Testis (tissue), 3 donors: ENCODE results near the gene TUBG2. TPM values are rescaled to one million over a fixed set of nuclear protein-coding genes. Genes with fewer than 3 reads are reported as not detected.
A peak's percentile ranks its signal among the peaks of the same experiment; 100 is the strongest.

Experiments used
- DNase-seq: peaks from one replicate; pipeline ENCODE4 v3.0.0-alpha.2; 2019
- H3K27ac ChIP-seq, 2 donors: fragments of 200-600 bp; sonication (generic); one replicate each; pipeline ENCODE4 v1.5.1; 2019
- H3K27me3 ChIP-seq: fragments of 200-600 bp; sonication (generic); one replicate; pipeline ENCODE4 v1.5.1; 2019
- H3K36me3 ChIP-seq: fragments of 200-600 bp; sonication (generic); one replicate; pipeline ENCODE4 v1.5.1; 2017; ENCODE audit warnings: low read depth; ENCODE audit errors: missing control alignments
- H3K4me1 ChIP-seq: fragments of 200-600 bp; sonication (generic); one replicate; pipeline ENCODE4 v1.5.1; 2019
- H3K4me3 ChIP-seq, 2 donors: fragments of 200-600 bp; sonication (generic); one replicate each; pipeline ENCODE4 v1.5.1; 2017 to 2019
- H3K9me3 ChIP-seq: fragments of 200-600 bp; sonication (generic); one replicate; pipeline ENCODE4 v1.5.1; 2017
- CTCF ChIP-seq, 3 experiments: fragments of 450-650 bp in 2 of 3; fragments of 200-600 bp in 1 of 3; sonication (generic) in 1 of 3; IDR thresholded peaks; one replicate each; pipeline ENCODE4 v1.5.1; 2016 to 2019; ENCODE audit warnings: antibody characterized with exemption in 3 of 3, mild to moderate bottlenecking in 2 of 3, moderate library complexity in 1 of 3
- POLR2A ChIP-seq: fragments of 450-650 bp; IDR thresholded peaks from one replicate; pipeline ENCODE4 v1.6.1; 2017; ENCODE audit warnings: antibody characterized with exemption, mild to moderate bottlenecking, moderate library complexity
- WGBS, 2 donors: methylation state at CpG; one replicate each; pipeline ENCODE4 v1.1.5; 2018; 5-methylcytosine and 5-hydroxymethylcytosine counted together
- intact Hi-C: fragments of 100-400 bp; cut with DNase I; formaldehyde crosslinking; loops from one replicate; pipeline ENCODE4 v1.15.1; 2023; ENCODE audit warnings: low total_unique reads
- polyA plus RNA-seq: library from polyadenylated mRNA; stranded (reverse); fragments of 350-450 nt; fragmentation: Illumina TruSeq; extraction: RNeasy Lipid Tissue Mini Kit (QIAGEN cat#74804); gene quantifications from one replicate; pipeline ENCODE4 v1.2.3, GENCODE V29; 2014; ENCODE audit warnings: low read depth, low replicate concordance; ENCODE audit not compliant: insufficient read depth
- total RNA-seq, 2 donors: library from RNA; depleted of rRNA; stranded (reverse); fragments of >200 nt; gene quantifications; one replicate each; pipeline ENCODE4 v1.2.3, GENCODE V29; 2016

TUBG2 gene
- total and polyA plus RNA-seq, 3 donors from 2014 or later: 30.6 to 57.5 (median 50.4) TPM

DNA sequence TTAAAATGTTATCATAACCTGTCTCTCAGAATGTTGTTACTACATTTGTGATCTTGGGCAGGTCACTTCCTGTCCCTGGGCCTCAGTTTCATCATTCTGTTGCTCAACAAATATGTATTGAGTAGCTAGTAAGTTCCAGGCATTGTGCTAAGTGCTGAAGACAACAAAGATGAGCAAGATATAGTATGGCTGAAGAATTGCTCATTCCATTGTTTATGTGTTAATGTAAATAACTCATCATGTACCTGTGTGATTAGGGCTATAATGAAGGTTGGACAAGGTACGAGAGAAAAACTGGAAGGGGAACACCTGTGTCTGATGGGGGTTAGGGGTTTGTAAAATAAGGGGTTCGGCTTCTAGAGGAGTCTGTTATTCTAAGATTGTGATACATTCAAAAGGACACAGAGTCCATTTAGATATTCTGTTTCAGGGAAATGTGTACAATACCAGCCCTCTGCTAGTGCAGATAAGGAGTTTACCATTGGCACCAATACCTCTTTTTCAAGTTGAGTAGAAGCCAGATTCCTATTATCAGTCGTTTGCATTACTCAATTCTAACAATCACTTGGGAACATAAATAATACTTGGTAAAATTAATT, 29.6 kb upstream of the TUBG2 start:
- intact Hi-C loops: no loop called here
- no peak for DNase-seq
- H3K27ac ChIP-seq: peak overlapping the region; percentile 2 to 54
- H3K36me3 ChIP-seq: no peaks in the 10 kb centered on the region
- no peaks in the 10 kb centered on the region for H3K27me3 ChIP-seq
- 54 to 58% methylated on average over 3 of the region's 3 CpGs for WGBS, 2 donors
- no peaks in the 10 kb centered on the region for H3K9me3 ChIP-seq
- no peaks in the 10 kb centered on the region for H3K4me1 ChIP-seq
- no peak overlapping the region for H3K4me3 ChIP-seq
- TF ChIP-seq CTCF (IDR thresholded peaks at IDR 0.05): no peak
- no peak for TF ChIP-seq POLR2A

- Histone ChIP-seq H3K36me3 (no peaks in the 10 kb centered on the region), H3K4me3 (no peak overlapping the region), H3K27me3 (no peaks in the 10 kb centered on the region), H3K9me3 (no peaks in the 10 kb centered on the region), H3K27ac (no peak overlapping the region), H3K4me1 (no peaks in the 10 kb centered on the region)
- TF ChIP-seq POLR2A (no peak), CTCF (IDR thresholded peaks at IDR 0.05) (no peak)
- WGBS, 2 donors: 80 to 84% methylated on average over 9 of the region's 9 CpGs
- no peak for DNase-seq
- intact Hi-C loops: no loop called here
These were observed 26.1 kb upstream of the TUBG2 start for GRCh38 chr17:42632949-42633444.

GRCh38 chr17:42639525-42640113, 19.5 kb upstream of the TUBG2 start:
- TF ChIP-seq CTCF (IDR thresholded peaks at IDR 0.05): no peak
- no peak for TF ChIP-seq POLR2A
- intact Hi-C loops: no loop called here
- Histone ChIP-seq H3K4me1 (no peaks in the 10 kb centered on the region), H3K9me3 (no peaks in the 10 kb centered on the region), H3K4me3 (no peak overlapping the region), H3K36me3 (no peaks in the 10 kb centered on the region), H3K27ac (no peak overlapping the region), H3K27me3 (no peaks in the 10 kb centered on the region)
- DNase-seq: no peak
- WGBS, 2 donors: 86 to 93% methylated on average over 6 of the region's 7 CpGs

GRCh38 chr17:42640121-42640520, 19.0 kb upstream of the TUBG2 start:
- no peaks in the 10 kb centered on the region for H3K9me3 ChIP-seq
- no peak for TF ChIP-seq CTCF (IDR thresholded peaks at IDR 0.05)
- TF ChIP-seq POLR2A: no peak
- 90 to 92% methylated on average over 4 of the region's 4 CpGs for WGBS, 2 donors
- intact Hi-C loops: no loop called here
- H3K4me1 ChIP-seq: no peaks in the 10 kb centered on the region
- DNase-seq: no peak
- no peaks in the 10 kb centered on the region for H3K27me3 ChIP-seq
- no peak overlapping the region for H3K4me3 ChIP-seq
- no peak overlapping the region for H3K27ac ChIP-seq
- no peaks in the 10 kb centered on the region for H3K36me3 ChIP-seq

- H3K27me3 ChIP-seq: no peaks in the 10 kb centered on the region
- intact Hi-C loops: no loop called here
- H3K9me3 ChIP-seq: no peaks in the 10 kb centered on the region
- H3K4me1 ChIP-seq: no peaks in the 10 kb centered on the region
- no peak for DNase-seq
- H3K36me3 ChIP-seq: no peaks in the 10 kb centered on the region
- no peak overlapping the region for H3K27ac ChIP-seq
- H3K4me3 ChIP-seq: no peak overlapping the region
- no peak for TF ChIP-seq CTCF (IDR thresholded peaks at IDR 0.05)
- TF ChIP-seq POLR2A: no peak
- WGBS, 2 donors: 35 to 41% methylated on average over 2 of the region's 2 CpGs
These were observed 16.7 kb upstream of the TUBG2 start for GRCh38 chr17:42642336-42642735.
